Activated CD4-positive, CD25-positive, alpha-beta regulatory T cell treated with anti-CD3 and anti-CD28 coated beads, Interleukin-2, amount 50 U/mL, for 72 hours (primary cell): Measurements from ENCODE around the gene GDF7.

Experiments
- DNase-seq: peaks from one replicate; pipeline ENCODE4 v3.0.0; 2021

The GDF7 gene

GRCh38 chr2:20646446-20646845 lies 20.5 kb upstream of the GDF7 start:
- DNase-seq: no peak

GRCh38 chr2:20647211-20647610 lies 19.7 kb upstream of the GDF7 start:
- DNase-seq: no peak

GRCh38 chr2:20647738-20648137 lies 19.2 kb upstream of the GDF7 start:
- no peak for DNase-seq

- no peak for DNase-seq
Observed at GRCh38 chr2:20648206-20648605, 18.7 kb upstream of the GDF7 start.

GRCh38 chr2:20648831-20649230 lies 18.1 kb upstream of the GDF7 start:
- no peak for DNase-seq

GRCh38 chr2:20649576-20649975 lies 17.4 kb upstream of the GDF7 start:
- no peak for DNase-seq

- DNase-seq: no peak
Observed at GRCh38 chr2:20649976-20650375, 17.0 kb upstream of the GDF7 start.

- DNase-seq: peak; percentile 40
Observed at GRCh38 chr2:20650393-20650876, 16.5 kb upstream of the GDF7 start.

- DNase-seq: peak; percentile 94
Observed at GRCh38 chr2:20650877-20651730, 15.8 kb upstream of the GDF7 start, which contains the start of gene HS1BP3. TSS of gene HS1BP3 (minus strand) at chr2:20651098. CDS start at chr2:20651063, 35 bp downstream.

- no peak for DNase-seq
Observed at GRCh38 chr2:20651731-20652099, 15.2 kb upstream of the GDF7 start.

- no peak for DNase-seq
Observed at GRCh38 chr2:20652141-20652540, 14.8 kb upstream of the GDF7 start.

- no peak for DNase-seq
Observed at GRCh38 chr2:20652673-20653575, 14.0 kb upstream of the GDF7 start.

GRCh38 chr2:20653695-20654534 lies 13.0 kb upstream of the GDF7 start:
- DNase-seq: no peak

- no peak for DNase-seq
Observed at GRCh38 chr2:20654535-20654813, 12.5 kb upstream of the GDF7 start.

- DNase-seq: no peak
Observed at GRCh38 chr2:20656561-20656960, 10.4 kb upstream of the GDF7 start.

- no peak for DNase-seq
Observed at GRCh38 chr2:20657522-20658235, 9.3 kb upstream of the GDF7 start.

- DNase-seq: no peak
Observed at GRCh38 chr2:20660506-20661420, 6.2 kb upstream of the GDF7 start.

- DNase-seq: peak; percentile 65
Observed at GRCh38 chr2:20661421-20662307, 5.3 kb upstream of the GDF7 start.

GRCh38 chr2:20662308-20662937 lies 4.5 kb upstream of the GDF7 start:
- DNase-seq: peak; percentile 21
